Hematopoietic multipotent progenitor cell (in vitro differentiated cells): ENCODE results near the gene SLC19A1. TPM values are rescaled to one million over a fixed set of nuclear protein-coding genes. Genes with fewer than 3 reads are reported as not detected.

Experiments used
- DNase-seq, 3 donors: peaks; one replicate each; pipeline ENCODE4 v3.0.0-alpha.2; 2011 to 2015; ENCODE audit warnings: low read depth in 2 of 3, low spot score in 2 of 3
- small RNA-seq: library from RNA; depleted of rRNA; stranded (forward); fragments of <200 nt; gene quantifications from one replicate; pipeline ENCODE3, GENCODE V24; 2012
- total RNA-seq: library from RNA; depleted of rRNA; stranded (reverse); fragments of >200 nt; gene quantifications from one replicate; pipeline ENCODE4 v1.2.3, GENCODE V29; 2012

Gene SLC19A1
- total RNA-seq, 1 donor: 24.0 TPM

- no peak for DNase-seq
Observed at GRCh38 chr21:45448810-45449657, 93.2 kb downstream of the SLC19A1 start.

GRCh38 chr21:45448283-45448809 is 93.9 kb downstream of the SLC19A1 start:
- no peak for DNase-seq

Small RNA genes lying within 50 kb of the gene (small RNA-seq; reads per million reads assigned to genes)
- not detected for gene MIR6815

Other genes starting within 250 kb of the SLC19A1 start
- 12.9 TPM for gene COL18A1, start 137.3 kb downstream of the SLC19A1 start, total RNA-seq
- 7.0 TPM for gene PCBP3, start 101.3 kb upstream of the SLC19A1 start, total RNA-seq